ENCODE results near the gene SERPINB1.

SERPINB1 gene

DNA sequence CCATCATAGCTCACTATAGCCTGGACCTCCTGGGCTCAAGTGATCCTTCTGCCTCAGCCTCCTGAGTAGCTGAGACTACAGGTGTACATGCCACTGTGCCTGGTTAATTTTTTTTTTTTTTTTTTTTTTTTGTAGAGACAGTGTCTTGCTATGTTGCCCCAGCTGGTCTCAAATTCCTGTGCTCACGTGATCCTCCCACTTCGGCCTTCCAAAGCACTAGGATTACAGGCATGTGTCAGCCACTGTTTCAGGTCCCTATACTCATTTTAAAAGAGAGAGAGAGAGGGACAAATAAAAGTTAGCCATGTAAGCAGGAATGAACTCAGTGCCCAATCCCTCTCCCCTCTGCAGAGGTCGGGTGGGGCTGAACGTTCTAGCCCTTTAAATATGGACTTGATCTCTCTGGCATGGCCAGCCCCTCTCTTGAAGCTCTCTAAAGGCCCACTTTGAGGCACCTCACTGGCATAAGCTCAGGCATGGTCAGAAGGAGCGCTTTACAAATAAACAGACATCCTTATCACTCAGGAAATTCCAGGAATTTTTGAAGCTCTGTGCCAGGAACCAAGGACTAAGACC, 9.0 kb upstream of the SERPINB1 start:
- DNase-seq (ENCODE audit: low read depth in 2 of 2), result no peak

DNA sequence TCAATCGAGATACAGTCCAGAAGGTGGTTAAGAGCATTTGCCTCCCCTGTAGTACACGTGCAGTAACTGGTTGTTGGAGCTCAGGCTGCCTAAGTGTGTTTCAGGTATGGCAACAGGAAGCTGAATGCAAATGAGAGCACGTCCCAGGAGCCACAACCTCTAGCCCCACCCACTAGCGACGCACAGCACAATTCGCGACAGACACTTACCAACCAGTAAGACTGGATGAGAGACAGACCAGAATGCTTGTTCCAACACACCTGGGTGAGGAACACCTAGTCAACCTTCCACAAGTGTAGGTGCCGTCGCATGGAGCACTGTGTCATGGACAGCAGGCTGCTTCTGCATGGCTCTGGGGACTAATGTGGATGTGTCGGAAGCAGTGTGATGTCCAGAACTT, 7.2 kb upstream of the SERPINB1 start:
- no peak for DNase-seq (ENCODE audit: low read depth in 2 of 2)

DNA sequence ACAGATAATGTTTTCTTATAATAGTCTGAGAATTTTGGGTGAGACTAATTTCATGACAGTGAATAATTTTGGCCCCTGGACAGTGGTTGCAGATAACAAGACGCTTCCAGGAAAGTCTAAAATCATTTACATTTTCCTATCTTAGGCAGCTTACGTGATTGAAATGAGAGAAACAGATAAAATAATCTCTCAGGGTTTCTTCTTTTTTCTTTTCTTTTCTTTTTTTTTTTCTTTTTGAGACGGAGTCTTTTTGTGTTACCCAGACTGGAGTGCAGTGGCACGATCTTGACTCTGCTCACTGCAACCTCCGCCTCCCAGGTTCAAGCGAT, 4.2 kb upstream of the SERPINB1 start:
- no peak for DNase-seq (ENCODE audit: low read depth in 2 of 2)

DNA sequence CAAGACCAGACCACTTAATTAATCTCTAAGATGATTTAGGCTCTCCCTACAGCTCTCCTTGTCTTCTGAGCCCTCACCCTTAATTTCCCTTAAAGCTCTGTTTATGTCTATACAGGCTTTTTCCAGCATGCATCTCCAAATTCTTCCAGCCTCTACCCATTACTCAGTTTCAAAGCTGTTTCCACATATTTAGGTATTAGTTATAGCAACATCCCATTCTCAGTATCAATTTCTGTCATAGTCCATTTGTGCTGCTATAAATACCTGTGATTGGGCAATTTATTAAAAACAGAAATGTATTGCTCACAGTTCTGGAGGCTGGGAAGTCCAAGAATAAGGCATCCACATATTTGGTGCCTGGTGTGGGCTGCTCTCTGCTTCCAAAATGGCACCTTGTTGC, 2.3 kb upstream of the SERPINB1 start:
- no peak for DNase-seq (ENCODE audit: low read depth in 2 of 2)

DNA sequence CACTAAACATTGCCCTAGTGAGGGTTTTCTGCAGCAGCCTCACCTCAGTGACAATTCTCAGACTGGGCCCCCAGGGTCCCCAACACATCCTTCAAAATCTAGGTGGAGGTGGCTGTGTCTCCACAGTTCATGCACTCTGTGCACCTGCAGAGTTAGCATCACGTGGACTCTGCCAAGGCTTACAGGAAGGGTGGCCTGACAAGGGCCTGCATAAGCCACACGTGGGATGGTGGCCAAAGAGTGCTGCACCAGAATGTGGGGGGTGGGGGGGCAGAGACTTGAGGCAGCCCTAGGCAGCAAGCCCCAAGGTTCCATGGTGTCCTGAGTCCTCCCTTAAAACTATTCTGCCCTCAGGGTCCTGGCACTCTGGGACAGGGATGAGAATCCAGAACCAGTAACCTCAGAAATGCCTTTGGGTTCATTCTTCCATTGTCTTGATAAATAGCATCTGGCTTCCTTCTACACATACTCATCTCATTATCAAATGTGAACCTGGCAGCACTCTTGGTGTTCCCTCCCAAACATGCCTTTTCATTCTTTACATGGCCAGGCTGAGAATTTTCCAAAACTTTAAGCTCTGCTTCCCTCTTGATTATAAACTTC, 1.6 kb upstream of the SERPINB1 start:
- no peak for DNase-seq (ENCODE audit: low read depth in 2 of 2)

DNA sequence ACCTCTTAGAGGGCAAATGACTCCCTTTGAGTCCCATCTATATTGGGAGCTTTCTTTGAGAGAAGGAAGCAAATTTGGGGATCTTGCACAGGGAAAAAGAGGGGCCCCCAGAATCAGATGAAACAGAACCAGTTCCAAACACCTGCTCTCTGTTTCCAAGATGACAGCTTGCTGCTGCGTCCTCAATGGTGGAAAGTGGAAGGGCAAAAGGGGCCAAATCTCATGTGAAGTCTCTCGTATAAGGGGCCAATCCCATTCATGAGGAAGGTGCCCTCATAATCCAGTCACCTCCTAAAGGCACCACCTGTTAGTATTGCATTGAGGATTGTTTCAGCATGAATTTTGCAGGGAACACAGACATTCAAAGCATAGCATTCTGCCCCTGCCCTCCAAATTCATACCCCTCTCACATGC, 483 bp upstream of the SERPINB1 start:
- no peak for DNase-seq (ENCODE audit: low read depth in 2 of 2)

DNA sequence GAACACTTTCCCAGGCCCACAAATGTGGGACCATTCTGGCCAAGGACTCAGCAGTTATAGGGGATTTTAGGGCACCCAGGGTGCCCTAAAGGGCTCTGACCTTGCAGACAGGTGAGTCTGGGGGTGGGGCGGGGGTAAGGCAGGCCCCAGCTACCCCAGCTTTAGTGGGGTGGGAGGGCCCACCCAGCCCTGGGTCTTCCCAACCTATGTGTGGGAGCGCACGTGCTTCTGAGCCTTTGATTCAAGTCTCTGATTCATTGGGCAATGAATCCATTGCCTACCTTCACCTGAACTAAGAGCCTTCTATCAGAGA, 958 bp downstream of the SERPINB1 start:
- DNase-seq (ENCODE audit: low read depth in 2 of 2), result no peak

DNA sequence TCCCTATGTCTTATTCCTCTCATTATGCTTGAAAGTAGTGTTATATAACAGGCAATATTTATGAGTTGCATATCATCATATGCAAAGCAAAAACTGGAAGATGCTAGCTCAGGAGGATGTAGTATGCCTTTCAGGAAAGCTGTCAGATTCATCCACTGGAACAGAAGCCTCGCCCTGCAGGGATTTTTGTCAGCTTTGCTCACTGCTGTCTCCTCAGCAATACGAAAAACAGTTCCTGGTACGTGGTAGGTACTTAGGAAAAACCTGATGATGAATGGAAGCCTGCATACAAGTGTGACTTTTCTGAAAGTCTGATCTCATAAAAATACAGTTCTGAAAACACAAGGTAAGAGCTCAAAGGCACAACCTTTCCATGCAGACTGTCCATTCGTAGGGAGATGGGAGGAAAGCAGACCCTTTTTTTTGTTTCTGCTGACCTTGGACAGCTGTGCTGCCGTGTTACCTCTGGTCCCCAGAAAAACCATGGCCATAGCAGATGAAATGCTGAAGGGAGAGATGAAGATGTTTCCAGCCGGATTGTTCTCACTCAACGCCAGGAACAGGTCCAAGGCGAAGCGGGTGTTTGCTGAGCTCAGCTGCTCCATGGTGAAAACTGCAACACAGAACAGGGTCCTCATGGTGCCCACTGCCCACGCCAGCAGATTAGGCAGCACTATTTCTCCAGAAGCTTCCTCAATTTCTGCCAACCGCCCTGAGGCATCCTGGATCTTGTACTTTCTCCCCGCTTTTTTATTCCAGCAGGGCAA, 1.5 kb downstream of the SERPINB1 start:
- no peak for DNase-seq (ENCODE audit: low read depth in 2 of 2)

DNA sequence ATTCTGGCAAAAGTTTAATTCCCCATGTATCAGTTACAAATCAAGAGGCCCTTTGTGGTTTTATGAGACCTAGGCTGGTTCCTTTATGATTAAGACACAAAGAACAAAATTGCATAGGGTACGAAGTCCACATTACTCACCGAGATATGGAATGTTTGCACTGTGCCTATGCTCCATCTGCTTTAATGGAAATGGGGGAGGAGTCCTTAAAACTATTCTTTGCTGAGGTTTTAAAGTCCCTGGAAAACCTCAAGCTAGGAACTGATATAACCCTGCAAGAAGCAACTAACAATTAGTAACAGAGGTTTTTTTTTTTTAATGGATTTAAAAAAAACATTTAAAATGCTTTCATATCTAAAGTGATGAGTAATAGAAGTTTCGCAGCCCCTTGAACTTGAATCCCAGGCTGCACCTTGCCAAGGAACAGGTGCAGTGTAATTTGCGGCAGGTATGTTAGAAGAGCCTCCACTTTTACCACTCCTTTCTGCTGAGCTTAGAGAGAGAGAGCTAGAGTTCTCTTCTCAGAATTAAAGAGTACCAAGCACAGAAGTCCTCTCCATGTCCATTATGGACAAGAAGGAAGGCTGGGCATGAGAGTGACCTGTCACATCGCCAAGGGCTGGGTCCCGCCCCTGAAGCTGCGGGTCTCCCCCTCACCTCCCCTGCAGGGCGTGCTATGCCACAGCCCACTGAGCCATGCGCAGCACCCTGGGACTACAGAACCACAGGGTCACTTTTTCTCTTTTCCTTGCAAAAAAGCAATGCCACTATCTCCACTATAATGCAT, 2.3 kb downstream of the SERPINB1 start:
- no peak for DNase-seq (ENCODE audit: low read depth in 2 of 2)

DNA sequence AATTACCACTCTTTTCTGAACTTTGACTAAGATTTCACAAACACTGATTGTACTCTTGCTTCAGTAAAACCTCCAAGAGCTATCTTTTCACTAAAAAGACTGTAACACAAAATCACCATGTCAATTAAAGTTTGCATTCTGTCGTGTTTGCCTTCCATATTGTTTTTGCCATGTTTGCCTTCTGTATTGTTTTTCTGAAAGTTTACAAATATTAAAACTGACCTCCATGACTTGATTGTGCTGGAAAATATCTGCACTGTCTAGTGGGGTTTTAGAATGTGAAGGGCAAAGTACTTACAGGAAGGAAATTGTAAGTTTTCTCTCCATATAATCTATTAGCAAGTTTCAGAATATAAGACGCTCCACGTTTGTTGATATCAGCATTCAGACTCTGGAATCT, 3.4 kb downstream of the SERPINB1 start:
- no peak for DNase-seq (ENCODE audit: low read depth in 2 of 2)

DNA sequence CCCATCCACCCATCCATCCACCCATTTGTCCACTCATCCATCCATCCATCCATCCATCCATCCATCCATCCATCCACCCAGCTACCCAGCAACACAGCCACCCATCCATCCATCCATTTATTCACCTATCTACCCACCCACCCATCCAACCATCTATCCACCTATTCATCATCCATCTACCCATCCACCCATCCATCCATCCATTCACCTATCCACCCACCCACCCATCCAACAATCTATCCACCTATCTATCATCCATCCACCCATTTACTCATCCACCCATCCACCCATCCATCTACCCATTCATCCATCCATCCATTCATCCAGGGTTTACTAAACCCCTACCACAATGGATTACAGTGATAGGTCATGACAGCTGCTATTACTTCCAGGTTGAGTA, 7.4 kb downstream of the SERPINB1 start:
- no peak for DNase-seq (ENCODE audit: low read depth in 2 of 2)

DNA sequence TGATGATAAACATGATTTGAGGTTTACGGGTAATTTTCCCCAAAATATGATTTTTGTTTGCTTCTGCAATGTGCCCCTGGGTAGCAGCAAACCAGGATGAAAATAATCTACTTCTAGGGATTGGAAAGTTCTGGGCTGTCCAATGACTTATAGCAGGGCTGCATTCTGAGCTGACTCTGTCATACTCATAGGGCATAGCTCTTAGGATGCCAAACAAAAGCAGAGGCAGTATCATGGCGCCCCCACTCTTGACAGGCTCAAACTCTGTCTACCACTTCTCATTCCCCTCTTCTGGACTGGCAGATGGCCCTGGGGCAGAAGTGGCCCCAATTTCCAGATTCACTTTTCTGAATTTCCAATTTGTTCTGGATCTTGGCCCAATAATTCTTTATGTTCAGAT, 10.3 kb downstream of the SERPINB1 start:
- DNase-seq (ENCODE audit: low read depth in 2 of 2), result no peak

DNA sequence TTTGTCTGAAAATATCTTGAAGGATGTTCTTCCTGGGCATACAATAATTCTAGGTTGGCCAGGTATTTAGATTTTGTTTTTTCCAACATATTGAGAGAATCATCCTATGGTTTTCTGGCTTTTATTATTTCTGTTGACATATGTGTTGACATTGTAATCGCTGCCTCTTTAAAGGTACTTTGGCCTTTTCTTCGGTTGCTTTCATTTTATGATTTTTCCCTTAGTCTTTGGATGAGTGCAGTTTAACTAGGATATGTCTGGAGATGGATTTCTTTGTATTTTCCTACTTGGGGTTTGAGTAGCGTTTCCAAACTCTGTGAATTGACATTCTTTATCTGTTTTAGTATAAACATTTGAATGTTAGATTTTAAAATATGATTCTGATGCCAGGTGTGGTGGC, 11.5 kb downstream of the SERPINB1 start:
- no peak for DNase-seq (ENCODE audit: low read depth in 2 of 2)

DNA sequence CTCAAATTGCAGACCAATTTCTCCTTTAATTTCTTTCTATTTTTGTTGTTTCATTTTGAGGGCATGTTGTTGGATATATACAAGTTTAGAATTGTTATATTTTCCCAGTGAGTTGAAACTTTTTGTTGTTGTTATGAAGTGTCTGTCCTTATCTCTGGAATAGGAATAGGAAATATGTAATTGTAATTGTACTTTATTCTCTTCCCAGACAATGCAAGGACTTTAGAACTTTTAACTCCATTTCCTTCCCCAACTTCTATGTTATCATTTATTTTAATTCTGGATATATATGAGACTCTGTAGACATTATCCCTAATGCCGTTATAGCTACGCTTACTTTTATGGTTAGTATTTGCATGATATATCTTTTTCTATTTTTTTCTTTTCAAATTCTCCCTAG, 12.4 kb downstream of the SERPINB1 start:
- no peak for DNase-seq (ENCODE audit: low read depth in 2 of 2)

DNA sequence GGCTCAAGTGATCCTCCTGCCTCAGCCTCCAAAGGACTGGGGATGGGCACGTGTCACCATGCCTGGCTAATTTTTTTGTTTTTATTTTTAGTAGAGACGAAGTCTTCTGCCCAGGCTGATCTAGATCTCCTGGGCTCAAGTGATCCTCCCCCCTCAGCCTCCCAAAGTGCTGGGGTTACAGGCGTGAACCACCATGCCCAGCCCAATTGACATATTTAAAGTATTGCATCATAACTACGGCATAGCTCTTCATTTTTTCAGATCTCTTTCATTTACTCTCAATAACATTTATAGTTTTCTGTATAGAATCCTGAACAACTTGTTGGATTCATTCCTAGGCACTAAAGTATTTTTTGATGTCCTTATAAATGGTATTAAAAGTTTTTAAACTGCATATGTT, 13.0 kb downstream of the SERPINB1 start:
- no peak for DNase-seq (ENCODE audit: low read depth in 2 of 2)

DNA sequence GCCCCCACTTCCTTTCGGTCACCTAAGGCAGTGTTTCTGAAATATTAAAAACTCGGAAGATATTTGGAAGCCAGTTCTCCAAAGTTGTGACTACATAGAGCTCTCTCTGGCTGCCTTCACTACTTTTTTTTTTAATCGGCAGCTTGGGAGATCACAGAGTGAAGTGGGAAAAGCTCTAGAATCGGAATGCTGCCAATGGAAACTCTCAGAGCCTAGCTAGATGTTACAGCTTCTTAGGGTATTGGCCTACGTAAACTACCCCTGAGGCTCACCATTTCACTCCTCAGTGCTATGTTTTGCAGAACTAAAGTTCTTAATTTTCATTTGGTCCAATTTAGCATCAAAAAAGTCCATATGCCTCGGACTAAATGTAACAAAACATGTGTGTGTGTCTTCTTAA, 14.5 kb downstream of the SERPINB1 start:
- no peak for DNase-seq (ENCODE audit: low read depth in 2 of 2)

DNA sequence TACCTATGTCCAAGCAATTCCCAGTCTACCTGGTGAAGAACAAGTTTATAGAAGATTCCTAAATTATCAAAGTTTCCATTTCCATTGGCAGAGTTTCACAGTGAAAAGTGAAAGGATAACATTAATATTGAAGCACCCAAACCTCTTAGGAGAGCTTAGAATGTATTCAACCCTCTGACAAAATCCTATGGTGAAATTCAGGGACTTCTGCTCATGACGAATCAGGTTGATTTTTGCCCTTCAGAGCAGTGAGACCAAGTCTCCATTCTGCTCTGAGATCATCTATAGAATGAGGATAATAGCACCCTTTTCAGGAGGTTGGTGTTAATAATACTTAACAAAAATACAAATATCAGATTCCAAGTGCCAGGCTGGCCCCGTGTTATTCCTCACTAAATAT, 15.5 kb downstream of the SERPINB1 start:
- no peak for DNase-seq (ENCODE audit: low read depth in 2 of 2)

DNA sequence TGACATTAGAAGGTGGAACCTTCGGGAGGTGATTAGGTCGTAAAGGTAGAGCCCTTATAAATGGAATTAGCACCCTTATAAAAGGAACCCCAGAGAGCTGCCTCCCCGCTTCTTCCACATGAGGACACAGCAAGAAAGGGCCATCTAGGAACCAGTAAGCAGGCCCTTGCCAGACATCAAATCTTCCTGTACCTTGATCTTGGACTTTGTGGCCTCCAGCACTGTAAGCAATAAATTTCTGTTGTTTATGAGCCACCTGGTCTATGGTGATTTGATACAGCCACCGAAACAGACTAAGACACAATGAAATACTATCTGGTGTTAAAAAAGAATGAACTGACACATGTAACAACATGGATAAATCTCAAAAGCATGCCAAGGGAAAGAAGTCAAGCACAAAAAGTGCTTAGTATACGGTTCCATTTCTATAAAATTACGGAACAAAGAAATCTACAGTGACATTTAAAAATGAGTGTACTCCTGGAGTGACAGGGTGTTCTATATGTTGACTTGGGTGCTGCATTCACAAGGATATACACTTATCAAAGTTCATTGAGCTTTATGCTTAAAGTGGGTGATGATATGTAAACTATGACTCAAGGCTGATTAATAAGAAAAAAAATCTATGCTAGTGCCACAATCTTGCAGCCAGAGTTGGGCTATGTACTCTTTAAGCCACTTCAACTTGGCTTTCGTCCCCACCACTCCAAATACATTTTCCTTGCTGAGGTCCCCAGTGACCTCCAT, 18.4 kb downstream of the SERPINB1 start:
- no peak for DNase-seq (ENCODE audit: low read depth in 2 of 2)

DNA sequence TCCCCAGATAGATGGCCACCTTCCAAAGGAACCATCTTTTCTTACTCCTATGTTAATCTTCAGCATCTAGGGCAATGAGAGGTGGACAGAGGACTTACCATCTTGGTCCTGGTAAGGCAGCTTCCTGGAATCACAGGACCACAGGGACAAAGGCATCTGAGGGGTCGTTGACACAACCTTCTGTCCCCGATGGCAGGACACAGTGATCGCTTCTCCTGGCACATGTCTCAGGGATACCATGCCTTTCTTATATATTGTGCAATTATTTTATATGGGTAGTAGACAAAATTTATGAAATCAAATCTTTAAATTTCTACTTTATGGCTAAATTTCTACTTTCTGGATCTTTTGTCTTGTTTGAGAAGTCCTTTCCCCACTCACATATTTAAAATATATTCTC, 20.1 kb downstream of the SERPINB1 start:
- DNase-seq (ENCODE audit: low read depth in 2 of 2), result no peak

DNA sequence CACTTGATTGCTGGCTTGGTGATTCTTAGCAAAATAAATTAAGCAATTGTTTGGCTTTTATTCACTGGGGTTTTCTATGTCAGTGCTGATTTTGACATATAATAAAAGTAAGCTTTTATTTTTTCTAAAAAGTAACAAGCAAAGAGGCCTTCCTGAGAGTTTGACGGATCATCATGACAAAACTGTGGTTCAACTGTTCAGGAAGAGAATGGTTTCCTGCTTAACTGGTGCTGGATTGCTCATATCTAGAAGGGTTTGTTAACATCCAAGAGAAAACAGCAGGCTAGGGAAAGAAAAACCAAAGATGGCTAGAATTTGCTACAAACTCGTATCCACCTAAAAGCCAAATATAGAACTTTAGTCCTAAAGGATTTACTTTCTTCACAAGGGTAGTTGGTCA, 21.2 kb downstream of the SERPINB1 start:
- DNase-seq (ENCODE audit: low read depth in 2 of 2), result no peak

DNA sequence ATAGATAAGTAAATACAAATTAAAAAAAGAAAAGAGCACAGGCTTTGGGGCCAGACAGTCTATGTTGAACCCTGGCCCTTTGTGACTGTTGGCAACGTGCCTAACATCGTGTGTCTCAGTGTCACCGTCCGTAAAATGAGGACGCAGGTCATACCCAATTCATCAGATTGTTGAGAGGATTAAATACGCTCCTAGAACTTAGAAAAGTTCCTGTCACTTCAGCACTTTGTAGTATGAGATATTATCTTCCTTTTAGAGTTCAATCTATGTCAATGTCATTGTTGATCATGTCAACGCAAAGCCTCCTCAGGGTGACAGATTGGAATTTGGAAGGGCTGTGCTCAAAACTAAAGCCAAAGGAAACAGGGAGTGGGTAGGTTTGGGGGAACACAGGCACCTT, 21.7 kb downstream of the SERPINB1 start:
- DNase-seq (ENCODE audit: low read depth in 2 of 2), result no peak

DNA sequence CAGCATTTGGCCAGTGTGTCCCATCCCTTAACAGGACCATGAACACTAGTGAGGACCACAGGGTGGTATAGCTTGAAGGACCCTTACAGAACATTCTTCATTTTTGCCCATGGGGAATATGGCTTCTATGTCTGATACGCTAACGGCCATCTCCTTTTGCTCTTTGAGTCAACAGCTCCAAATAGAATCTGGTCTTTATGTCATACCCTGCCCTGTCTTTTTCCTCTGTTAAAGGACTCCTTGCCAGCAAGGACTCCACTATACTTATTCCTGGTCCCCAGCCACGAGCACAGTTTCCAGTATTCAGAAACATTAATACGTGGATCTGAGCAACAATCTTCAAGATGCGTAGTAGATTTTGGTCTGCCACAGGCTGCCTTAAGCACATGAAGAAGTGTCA, 22.5 kb downstream of the SERPINB1 start:
- no peak for DNase-seq (ENCODE audit: low read depth in 2 of 2)

Measured in activated CD4-positive, alpha-beta T cell treated with anti-CD3 and anti-CD28 coated beads for 24 hours (primary cell).